Activated CD4-positive, alpha-beta T cell treated with anti-CD3 and anti-CD28 coated beads for 48 hours (primary cell): Measurements from ENCODE around the gene XKR3.
"Not testable (repeated sequence)": the region's sequence is repeated elsewhere in the genome, so short reads cannot be mapped to it uniquely, and the experiment has no call there.

ENCODE experiments used
- DNase-seq: peaks from one replicate; pipeline ENCODE4 v3.0.0-alpha.2; 2020

XKR3 gene

DNA sequence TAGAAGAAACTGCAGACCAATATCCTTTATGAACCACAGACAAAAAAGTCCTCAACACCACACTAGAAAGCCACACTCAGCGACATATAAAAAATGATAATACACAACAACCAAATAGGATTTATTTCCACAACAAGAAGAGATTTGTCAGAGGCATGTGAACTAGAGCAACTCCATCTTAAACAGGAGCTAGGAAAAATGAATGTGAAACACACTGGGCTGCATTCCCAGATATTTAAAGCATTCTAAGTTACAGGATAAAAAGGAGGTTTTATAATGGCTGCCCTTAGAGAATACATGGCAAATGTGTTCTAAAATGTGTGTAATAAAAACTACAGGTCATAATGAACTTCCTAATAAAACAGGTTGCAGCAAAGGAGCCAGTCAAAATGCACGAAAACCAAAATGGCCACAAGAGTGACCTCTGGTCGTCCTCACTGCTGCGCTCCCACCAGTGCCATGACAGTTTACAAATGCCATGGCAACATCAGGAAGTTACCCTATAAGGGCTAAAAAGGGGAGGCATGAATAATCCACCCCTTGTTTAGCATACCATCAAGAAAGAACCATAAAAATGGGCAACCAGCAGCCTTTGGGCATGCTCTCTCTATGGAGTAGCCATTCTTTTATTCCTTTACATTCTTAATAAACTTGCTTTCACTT, 21.8 kb downstream of the XKR3 start:
- DNase-seq, result no peak

DNA sequence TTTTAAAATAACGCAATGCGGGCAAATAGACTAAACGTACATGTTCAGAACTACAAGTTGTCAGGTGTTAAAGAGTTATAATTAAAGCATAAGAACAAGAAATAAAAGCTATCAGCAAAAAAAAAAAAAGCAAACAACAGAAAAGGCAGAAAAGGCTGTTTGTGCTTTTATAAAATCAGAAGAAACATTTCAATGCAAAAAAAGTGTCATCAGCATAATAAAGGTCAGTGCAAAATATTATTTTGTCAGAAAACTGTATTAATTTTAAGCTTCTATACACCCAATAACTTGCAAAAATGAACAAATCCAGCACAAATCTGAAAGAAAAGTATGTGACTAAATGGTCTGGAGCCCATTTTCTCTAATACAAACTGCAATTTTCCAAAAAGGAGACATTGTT, 23.6 kb downstream of the XKR3 start:
- no peak for DNase-seq

DNA sequence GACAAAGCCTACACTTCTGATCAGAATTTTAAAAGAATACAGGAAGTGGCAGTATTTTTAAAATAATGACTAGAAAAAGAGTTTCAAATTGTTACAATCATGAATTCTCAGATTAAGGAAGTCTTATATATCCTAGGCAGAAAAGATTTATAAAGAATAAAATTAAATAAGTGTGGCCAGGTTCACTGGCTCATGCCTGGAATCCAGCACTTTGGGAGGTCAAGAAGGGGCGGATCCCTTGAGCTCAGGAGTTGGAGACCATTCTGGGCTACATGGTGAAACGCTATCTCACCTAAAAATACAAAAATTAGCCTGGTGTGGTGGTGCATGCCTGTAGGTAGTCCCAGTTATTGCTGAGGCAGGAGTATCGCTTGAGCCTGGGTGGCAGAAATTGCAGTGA, 24.1 kb downstream of the XKR3 start:
- DNase-seq, result no peak

DNA sequence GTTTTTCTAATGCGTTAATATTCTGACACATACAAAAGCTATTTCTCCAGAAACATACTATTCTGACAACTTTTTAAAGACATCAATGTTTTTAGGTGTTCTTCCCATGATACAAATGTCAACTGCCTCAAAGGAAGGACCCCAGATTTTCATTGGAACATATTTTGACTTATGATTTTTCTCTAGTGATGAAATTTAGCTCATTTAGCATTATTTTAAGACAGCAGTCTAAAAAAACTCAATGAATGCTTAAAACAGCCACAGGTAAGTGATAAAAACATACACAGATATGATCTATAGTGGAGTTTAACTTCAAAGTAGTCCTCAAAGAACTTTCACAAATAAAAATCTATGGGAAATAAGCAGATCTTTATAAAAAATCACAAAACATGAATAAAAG, 24.9 kb downstream of the XKR3 start:
- no peak for DNase-seq

DNA sequence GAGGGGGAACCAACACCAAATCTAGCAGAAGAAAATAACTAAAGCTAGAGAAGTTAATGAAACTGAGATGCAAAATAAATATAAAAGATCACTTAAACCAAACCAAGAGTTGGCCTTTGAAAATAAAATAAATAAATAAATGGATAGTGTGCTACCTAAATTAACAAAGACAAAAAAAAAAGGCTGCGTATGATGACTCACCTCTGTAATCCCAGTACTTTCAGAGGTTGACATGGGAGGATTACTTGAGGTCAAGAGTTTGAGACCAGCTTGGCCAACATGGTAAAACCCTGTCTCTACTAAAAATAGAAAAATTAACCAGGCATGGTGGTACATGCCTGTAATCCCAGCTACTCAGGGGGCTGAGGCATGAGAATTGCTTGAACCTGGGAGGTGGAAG, 29.7 kb downstream of the XKR3 start:
- DNase-seq, result not testable (repeated sequence)

DNA sequence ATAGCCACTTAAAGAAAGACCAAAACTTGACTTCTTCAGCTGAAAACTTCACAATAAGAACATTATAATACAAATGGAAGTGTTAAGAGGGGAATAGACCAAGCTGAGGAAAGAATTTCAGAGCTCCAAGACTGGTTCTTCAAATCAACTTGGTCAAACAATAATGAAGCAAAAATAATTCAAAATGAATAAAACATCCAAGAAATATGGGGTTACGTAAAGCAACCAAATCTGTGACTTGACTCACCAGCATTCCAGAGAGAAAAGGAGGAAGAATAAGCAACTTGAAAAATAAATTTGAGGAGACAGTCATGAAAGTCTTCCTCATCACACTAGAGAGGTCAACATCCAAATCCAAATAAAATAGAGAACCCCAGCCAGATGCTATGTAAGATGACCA, 31.4 kb downstream of the XKR3 start:
- no peak for DNase-seq

DNA sequence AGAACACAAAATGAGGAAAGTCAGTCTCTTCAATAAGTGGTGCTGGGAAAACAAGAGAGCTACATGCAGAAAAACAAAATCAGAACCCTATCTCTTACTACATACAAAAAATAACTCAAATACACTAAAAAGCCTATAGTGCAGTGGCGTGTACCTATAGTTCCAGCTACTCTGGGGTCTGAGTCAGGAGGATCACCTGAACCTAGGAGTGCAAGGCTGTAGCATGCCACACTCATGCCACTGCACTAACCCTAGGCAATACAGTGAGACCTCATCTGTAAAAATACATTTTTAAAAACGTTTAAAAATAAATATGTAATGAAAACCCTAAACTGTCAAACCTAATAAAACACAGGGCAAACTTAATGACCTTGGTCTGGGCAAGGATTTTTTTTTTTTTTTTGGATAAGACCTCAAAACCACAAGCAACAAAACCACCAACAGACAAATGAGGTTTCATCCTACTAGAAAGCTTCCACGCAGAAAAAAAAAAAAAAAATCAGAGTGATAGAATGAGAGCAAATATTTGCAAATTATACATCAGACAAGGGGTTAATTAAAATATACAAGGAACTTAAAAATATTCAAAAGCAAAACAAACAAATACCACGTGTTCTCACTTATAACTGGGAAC, 35.2 kb downstream of the XKR3 start:
- DNase-seq, result no peak

DNA sequence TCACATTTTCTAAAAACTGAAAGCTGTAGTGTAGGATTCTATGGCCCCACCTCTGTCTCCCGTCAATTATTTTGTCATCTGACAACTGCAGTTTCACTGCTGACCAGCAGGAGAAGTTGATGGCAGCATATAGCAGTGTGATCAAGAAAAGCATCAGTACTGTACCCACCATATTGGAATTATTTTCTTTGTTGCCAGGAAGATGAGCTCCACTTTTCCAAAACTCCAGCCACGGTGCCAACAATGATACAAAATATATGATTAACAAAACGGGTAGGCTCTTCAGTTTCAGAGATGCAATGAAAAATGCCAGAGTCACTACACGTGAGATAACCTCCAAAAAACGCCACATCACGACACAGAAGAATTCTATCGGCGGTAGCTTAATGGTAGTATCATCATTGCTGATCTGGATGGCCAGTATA, 41.3 kb downstream of the XKR3 start:
- DNase-seq, result no peak

DNA sequence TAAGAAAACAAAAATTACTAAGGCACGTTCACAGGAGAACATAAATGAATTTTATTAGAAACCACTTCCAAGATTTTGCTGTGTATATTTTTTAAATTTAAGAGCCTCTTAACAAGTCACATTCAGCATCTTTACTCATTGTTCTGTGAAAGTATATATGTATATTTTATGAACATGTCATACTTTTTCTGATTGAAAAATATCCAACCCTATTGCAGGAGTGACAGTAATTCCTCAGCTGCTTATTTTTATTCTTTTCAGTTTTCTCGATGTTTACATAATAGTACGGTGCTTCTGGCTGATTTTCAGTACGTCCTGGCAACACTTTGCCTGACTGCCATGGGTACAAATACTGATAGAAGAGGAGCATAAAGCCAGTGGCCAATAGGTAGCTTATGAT, 41.8 kb downstream of the XKR3 start:
- no peak for DNase-seq

DNA sequence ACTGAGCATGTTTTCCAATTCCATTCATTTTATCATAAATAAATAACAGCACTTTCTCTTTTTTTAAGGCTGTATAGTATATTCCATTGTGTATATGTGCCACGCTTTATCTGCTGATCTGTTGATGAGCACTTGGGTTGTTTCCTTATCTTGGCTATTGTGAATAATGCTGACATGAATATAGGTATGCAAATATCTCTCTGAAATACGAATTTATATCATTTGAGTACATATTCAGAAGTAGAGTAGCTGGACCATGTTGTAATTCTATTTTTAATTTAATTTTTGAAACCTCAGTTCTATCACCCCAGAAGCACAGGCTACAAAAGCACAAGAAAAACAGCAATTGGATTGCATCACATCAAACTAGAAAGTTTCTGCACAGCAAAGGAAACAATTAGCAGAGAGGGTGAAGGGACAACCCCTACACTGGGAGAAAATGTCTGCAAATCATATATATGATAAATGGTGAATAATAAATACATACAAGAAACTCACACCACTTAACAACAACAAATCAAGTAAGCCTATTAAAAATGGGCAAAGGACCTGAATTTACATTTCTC, 43.4 kb downstream of the XKR3 start:
- no peak for DNase-seq

DNA sequence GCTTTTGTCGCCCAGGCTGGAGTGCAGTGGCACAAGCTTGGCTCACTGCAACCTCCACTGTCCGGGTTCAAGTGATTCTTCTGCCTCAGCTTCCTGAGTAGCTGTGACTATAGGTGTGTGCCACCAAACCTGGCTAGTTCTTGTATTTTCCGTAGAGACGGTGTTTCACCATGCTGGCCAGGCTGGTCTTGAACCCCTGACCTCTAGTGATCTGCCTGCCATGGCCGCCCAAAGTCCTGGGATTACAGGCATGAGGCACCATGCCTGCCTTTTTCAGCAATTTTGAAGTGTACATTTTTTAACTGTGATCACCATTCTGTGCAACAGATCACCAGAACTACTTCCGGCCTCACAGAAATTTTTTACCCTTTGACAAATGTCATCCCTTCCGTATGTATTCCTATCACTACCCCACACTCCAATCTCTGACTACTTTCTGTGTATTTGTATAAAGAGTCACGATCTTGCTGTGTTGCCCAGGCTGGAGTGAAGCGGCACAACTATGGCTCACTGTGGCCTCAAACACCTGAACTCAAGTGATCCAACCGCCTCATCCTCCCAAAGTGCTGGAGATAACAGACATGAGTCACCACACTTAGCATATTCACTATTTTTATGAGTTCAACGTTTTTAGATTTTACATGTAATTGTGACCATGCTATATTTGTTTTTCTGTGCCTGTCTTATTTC, 44.0 kb downstream of the XKR3 start:
- no peak for DNase-seq

DNA sequence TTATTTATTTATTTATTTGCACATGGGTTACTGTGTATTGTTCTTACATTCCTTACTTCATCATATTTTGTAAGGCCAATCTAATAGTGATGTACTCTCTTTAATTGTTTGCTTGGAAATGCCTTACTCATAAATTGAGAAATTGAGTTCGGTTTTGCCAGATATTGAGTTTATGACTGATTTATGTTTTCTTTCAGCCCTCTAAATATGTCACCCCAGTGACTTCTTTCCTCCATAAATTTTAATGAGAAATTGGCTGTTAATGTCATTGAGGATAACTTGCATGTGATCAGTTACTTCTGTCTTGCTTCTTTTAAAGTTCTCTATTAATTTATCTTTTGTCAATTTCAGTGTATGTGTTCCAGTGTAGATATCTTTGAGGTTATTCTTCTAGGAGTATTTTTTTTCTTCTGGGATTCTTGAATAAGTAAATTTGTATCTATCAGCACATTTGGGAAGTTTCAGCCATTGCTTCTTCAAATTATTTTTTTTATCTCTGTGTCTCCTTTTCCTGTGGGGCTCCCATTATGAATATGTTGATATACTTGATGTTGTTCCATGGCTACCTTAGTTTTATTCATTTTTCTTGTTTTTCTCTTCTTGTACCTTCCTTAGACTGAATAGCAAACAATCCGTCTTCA, 47.8 kb downstream of the XKR3 start:
- no peak for DNase-seq

DNA sequence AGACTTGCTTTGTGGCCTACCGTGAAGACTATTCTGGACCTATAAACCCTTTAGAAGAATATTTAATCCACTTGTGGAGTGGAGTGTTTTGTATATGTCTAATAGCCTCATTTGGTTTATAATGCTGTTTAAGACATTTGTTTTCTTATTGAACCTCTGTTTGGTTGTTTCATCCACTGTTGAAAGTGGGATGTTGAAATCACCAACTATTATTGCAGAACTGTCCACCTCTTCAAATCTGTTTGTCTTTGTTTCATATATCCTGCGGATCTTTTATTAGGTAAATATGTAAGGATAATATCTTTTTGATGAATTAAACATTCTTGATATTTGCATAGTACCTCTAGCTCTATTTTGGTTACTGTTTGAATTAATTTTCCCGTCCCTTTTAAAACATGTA, 49.1 kb downstream of the XKR3 start:
- no peak for DNase-seq

DNA sequence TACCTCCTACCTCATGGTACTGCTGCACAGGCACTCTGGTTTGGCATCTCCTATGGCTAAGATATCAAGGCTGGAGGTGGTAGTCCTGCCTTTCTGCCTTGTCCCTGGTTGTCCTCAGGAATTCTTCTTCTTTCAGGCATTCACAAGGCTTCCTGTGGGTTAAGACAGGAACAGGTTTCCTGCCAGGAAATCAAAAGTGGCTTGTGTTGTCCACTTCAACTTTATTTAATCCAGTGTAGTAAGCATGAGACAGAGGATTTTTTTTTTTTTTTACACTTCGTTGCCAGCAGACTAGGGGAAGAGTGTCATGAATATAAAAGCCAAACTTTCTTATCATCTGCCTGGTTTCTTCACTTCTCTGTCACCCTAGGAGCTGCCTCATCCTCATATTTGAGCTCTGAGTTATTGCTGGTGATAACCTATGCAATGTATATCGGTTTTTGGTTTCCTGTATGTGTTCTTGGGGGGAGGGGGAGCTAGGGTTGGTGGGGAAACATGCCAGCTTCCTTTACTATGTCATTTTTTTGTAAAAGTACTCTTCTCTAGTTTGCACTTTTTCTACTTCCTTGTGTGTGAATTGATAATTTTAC, 50.2 kb downstream of the XKR3 start:
- DNase-seq, result no peak

DNA sequence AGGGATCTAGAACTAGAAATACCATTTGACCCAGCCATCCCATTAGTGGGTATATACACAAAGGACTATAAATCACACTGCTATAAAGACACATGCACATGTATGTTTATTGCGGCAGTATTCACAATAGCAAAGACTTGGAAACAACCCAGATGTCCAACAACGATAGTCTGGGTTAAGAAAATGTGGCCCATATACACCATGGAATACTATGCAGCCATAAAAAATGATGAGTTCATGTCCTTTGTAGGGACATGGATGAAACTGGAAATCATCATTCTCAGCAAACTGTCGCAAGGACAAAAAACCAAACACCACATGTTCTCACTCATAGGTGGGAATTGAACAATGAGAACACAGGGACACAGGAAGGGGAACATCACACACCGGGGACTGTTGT, 53.6 kb downstream of the XKR3 start:
- DNase-seq, result not testable (repeated sequence)

DNA sequence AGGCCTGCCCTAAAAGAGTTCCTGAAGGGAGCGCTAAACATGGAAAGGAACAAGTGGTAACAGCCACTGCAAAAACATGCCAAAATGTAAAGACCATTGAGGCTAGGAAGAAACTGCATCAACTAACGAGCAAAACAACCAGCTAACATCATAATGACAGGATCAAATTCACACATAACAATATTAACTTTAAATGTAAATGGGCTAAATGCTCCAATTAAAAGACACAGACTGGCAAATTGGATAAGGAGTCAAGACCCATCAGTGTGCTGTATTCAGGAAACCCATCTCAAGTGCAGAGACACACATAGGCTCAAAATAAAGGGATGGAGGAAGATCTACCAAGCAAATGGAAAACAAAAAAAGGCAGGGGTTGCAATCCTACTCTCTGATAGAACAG, 57.3 kb downstream of the XKR3 start:
- DNase-seq, result not testable (repeated sequence)

DNA sequence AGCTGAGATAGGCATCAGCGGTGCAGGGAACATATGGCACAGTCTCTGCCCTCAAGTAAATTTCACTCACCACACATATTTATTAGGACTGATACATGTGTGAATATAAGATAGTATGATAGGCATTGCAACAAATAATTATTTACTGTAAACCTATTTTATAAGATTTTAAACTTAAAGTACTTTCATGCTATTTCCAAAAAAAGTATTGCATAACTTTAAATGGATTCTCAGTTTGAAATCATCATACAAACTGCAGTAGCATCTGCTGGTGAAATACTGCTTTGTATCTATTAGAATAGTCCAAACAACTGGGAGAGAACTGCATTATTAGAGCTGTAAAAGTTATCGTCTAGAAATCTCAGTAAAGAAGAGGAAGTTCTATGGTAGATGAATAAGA, 63.0 kb downstream of the XKR3 start:
- DNase-seq, result not testable (repeated sequence)

DNA sequence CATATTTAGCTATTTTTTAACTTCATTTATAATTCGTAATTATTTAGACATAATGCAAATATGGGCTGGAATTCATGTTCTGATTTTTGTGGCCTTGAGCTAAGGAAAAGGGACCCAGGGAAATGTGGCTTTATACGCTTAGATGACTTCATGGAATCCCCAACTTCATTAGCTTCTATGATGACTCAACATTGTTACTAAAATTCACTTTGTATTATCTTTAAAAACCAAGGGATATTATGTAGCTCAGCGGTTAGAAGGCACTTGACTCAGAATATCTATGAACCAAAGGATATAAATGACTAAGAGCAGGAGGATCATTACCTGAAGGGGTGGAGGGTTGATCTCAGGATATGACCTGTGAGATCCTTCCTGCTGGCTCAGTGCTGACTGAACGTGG, 64.8 kb downstream of the XKR3 start:
- not testable (repeated sequence) for DNase-seq

DNA sequence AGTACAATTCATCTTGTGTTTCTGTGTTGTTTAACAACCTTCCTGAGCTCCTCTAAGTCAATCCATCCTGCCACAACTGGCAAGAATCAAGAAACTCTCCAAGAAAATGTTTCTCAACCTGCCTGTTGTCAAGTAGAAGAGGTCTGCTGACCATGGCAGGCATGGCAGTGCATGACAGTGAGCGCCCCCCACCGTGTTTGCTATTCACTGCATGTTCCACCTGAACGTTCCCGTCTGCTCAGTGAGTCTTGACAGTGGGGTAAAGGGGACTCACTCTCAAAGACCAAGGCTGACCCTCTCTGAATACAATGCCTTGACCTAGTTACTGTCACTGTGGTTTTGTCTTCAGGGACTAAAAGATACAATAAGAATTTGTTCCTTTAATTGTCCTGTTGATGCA, 75.9 kb downstream of the XKR3 start:
- DNase-seq, result not testable (repeated sequence)

DNA sequence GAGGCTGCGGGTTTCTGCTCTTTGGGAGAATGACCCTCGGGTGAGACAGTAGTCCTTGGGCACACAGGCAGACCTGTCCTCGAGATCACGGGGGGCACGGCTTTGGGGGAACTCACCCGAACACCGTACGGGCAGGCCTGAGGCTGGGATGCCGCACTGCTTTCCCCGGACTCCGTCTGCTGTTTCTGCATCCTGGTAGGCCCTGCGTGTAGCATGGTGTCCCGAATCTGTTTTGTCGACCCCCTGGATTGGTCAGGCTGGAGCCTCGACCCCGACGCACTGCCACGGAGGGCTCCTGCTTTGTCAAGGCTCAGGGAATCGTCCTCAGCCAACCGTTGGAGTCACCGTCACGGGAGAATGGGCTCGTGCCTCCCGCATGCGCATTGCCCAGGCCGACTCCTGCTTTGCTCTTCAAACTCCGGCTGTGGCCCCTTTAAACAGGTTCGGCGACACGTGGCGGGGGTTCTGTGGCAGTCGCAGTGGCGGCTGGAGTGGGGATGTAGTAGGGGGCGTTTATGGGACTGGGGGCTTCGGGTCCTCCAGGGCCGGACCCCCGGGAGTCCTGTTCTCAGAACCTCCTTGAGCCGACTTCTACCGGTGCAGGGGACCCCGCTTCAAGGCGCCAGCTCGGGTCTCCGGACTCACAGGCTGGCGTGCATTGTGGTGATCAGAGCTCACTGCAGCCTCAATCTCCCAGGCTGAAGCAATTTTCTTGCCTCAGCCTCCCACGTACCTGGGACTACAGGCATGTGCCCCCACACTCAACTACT, 76.9 kb downstream of the XKR3 start:
- DNase-seq, result not testable (repeated sequence)

DNA sequence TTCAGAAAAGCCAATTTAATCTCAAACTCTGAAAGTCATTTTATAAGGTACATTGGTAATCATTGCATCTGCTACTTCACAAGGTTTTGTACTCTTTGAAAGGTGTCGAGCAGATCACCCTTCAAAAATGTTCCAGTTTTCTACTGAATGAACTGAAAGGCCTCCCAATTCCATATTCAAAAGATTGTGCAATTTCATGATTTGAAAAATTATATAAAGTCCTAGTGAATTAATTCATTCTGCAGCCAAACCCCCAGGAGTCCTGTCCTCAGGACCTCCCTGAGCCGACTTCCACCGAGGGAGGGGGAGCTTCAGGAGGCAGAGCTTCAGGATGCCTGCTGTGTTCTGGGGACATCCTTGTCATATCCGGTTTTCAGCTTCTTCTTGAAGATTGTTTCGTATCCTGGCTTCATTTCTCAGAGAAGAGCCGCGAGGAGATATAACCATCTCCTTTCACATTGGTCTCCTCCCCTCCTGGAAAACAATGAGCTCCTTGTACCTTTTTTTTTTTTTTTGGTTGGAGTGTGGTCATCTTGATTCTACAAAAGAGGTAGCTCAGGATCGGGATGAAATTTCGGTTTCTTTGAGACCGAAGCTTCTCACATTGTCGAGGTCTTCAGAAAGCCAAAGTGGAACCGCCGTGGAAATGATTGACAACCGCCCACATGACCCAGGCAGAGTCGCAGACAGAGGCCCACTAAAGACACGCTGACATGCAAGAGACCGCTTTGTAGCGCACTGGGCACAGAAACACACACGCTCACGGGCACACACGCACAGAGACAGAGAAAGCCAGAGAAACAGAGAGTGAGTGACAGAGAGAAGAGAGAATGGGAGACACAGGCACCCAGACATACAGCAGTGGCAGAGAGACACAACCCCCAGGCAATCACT, 77.7 kb downstream of the XKR3 start:
- DNase-seq, result not testable (repeated sequence)
